H9 (cell line): ENCODE measurements around the gene TRIM17. TPM values are rescaled to one million over a fixed set of nuclear protein-coding genes. Genes with fewer than 3 reads are reported as not detected.

Experiments used
- DNase-seq: peaks from one replicate; pipeline ENCODE4 v3.0.0-alpha.2; 2017
- H2AFZ ChIP-seq: one replicate; pipeline ENCODE4 v1.6.1; 2013; ENCODE audit warnings: mild to moderate bottlenecking, low read length, control low read depth, moderate library complexity
- H2AK5ac ChIP-seq: 2 replicates; pipeline ENCODE4 v1.6.1; 2013; ENCODE audit warnings: low read length, control low read depth, mixed read lengths; ENCODE audit not compliant: insufficient read length
- H2BK120ac ChIP-seq: one replicate; pipeline ENCODE4 v1.6.1; 2013; ENCODE audit warnings: low read depth, mild to moderate bottlenecking, low read length, control low read depth, inconsistent platforms; ENCODE audit not compliant: poor library complexity, severe bottlenecking
- H2BK12ac ChIP-seq: 2 replicates; pipeline ENCODE4 v1.6.1; 2013; ENCODE audit warnings: low read length, control low read depth, mixed read lengths, low read depth; ENCODE audit not compliant: insufficient read length
- H2BK15ac ChIP-seq: 2 replicates; pipeline ENCODE4 v1.6.1; 2013; ENCODE audit warnings: low read depth, low read length, control low read depth
- H2BK20ac ChIP-seq: one replicate; pipeline ENCODE4 v1.6.1; 2013; ENCODE audit warnings: low read depth, mild to moderate bottlenecking, low read length, control low read depth, inconsistent platforms; ENCODE audit not compliant: poor library complexity, severe bottlenecking
- H2BK5ac ChIP-seq: 2 replicates; pipeline ENCODE4 v1.6.1; 2013; ENCODE audit warnings: low read length, control low read depth, mixed read lengths; ENCODE audit not compliant: insufficient read length
- H3K14ac ChIP-seq: 2 replicates; pipeline ENCODE4 v1.6.1; 2013; ENCODE audit warnings: low read length, control low read depth; ENCODE audit not compliant: insufficient read depth
- H3K18ac ChIP-seq: 2 replicates; pipeline ENCODE4 v1.6.1; 2013; ENCODE audit warnings: low read depth, mild to moderate bottlenecking, mixed read lengths, low read length, control low read depth; ENCODE audit not compliant: insufficient read length
- H3K23ac ChIP-seq: 2 replicates; pipeline ENCODE4 v1.6.1; 2013; ENCODE audit warnings: low read length, control low read depth, mixed read lengths, low read depth; ENCODE audit not compliant: insufficient read length
- H3K23me2 ChIP-seq: 2 replicates; pipeline ENCODE4 v1.6.1; 2013; ENCODE audit warnings: low read depth, mild to moderate bottlenecking, mixed read lengths, low read length, control low read depth; ENCODE audit not compliant: insufficient read length, poor library complexity, severe bottlenecking
- H3K27ac ChIP-seq: 2 replicates; pipeline ENCODE4 v1.5.1; 2013; ENCODE audit warnings: low read length, control low read depth, mixed read lengths, low read depth; ENCODE audit not compliant: insufficient read length
- H3K27me3 ChIP-seq: 2 replicates; pipeline ENCODE4 v1.6.1; 2013; ENCODE audit warnings: low read length, control low read depth, inconsistent platforms; ENCODE audit not compliant: insufficient read depth
- H3K4ac ChIP-seq: 2 replicates; pipeline ENCODE4 v1.6.1; 2013; ENCODE audit warnings: low read depth, mild to moderate bottlenecking, control low read depth, inconsistent platforms, low read length, moderate library complexity
- H3K4me1 ChIP-seq: 2 replicates; pipeline ENCODE4 v1.6.1; 2013; ENCODE audit warnings: low read length, control low read depth, inconsistent platforms; ENCODE audit not compliant: insufficient read depth
- H3K4me2 ChIP-seq: 2 replicates; pipeline ENCODE4 v1.6.1; 2013; ENCODE audit warnings: low read length, control low read depth, mixed read lengths; ENCODE audit not compliant: insufficient read length, insufficient read depth
- H3K56ac ChIP-seq: 2 replicates; pipeline ENCODE4 v1.6.1; 2013; ENCODE audit warnings: low read depth, mild to moderate bottlenecking, mixed read lengths, low read length, control low read depth; ENCODE audit not compliant: insufficient read length
- H3K79me1 ChIP-seq: 2 replicates; pipeline ENCODE4 v1.6.1; 2013; ENCODE audit warnings: low read depth, mild to moderate bottlenecking, moderate library complexity, low read length, control low read depth, inconsistent platforms; ENCODE audit not compliant: insufficient read depth, poor library complexity, severe bottlenecking
- H3K79me2 ChIP-seq: 2 replicates; pipeline ENCODE4 v1.6.1; 2013; ENCODE audit warnings: low read length, control low read depth, inconsistent platforms; ENCODE audit not compliant: insufficient read depth
- H3K9ac ChIP-seq: 2 replicates; pipeline ENCODE4 v1.6.1; 2013; ENCODE audit warnings: low read length, control low read depth, mixed read lengths; ENCODE audit not compliant: insufficient read length; ENCODE audit errors: extremely low read depth
- H3K9me3 ChIP-seq: one replicate; pipeline ENCODE4 v1.6.1; 2013; ENCODE audit warnings: low read depth, low read length, inconsistent platforms; ENCODE audit not compliant: control insufficient read depth
- H3T11ph ChIP-seq: one replicate; pipeline ENCODE4 v1.6.1; 2013; ENCODE audit warnings: mild to moderate bottlenecking, low read length, control low read depth, inconsistent platforms
- H4K20me1 ChIP-seq: one replicate; pipeline ENCODE4 v1.6.1; 2013; ENCODE audit not compliant: control insufficient read depth, insufficient read length, insufficient read depth
- H4K5ac ChIP-seq: 2 replicates; pipeline ENCODE4 v1.6.1; 2013; ENCODE audit warnings: low read depth, mild to moderate bottlenecking, mixed read lengths, low read length, control low read depth; ENCODE audit not compliant: insufficient read length
- H4K8ac ChIP-seq: replicated peaks from 2 replicates; pipeline ENCODE4 v1.6.1; 2013; ENCODE audit warnings: low read length, control low read depth, mixed read lengths, low read depth; ENCODE audit not compliant: insufficient read length
- H4K91ac ChIP-seq: 2 replicates; pipeline ENCODE4 v1.6.1; 2013; ENCODE audit warnings: low read depth, mild to moderate bottlenecking, moderate library complexity, mixed read lengths, low read length, control low read depth; ENCODE audit not compliant: insufficient read length
- H3K27ac Mint-ChIP-seq, 3 experiments: 2 replicates in 2 of 3; 3 replicates in 1 of 3; pipeline ENCODE4 v1.8.0; 2020 to 2021; ENCODE audit warnings: mixed read lengths in 3 of 3, mild to moderate bottlenecking in 1 of 3, moderate library complexity in 1 of 3
- H3K27me3 Mint-ChIP-seq: 2 replicates; pipeline ENCODE4 v1.8.0; 2021; ENCODE audit warnings: low read depth, mild to moderate bottlenecking, moderate library complexity, mixed read lengths
- H3K36me3 Mint-ChIP-seq, 3 experiments: 2 replicates in 2 of 3; 3 replicates in 1 of 3; pipeline ENCODE4 v1.8.0; 2020 to 2021; ENCODE audit warnings: low read depth in 3 of 3, mixed read lengths in 3 of 3; ENCODE audit not compliant: insufficient read depth in 1 of 3
- H3K4me1 Mint-ChIP-seq, 2 experiments: 2 replicates each; pipeline ENCODE4 v1.8.0; 2020; ENCODE audit warnings: mixed read lengths in 2 of 2
- H3K4me3 Mint-ChIP-seq, 2 experiments: 2 replicates in 1 of 2; 3 replicates in 1 of 2; pipeline ENCODE4 v1.8.0; 2020 to 2021; ENCODE audit warnings: mild to moderate bottlenecking in 2 of 2, mixed read lengths in 2 of 2, moderate library complexity in 1 of 2
- H3K9me3 Mint-ChIP-seq, 2 experiments: 2 replicates in 1 of 2; 3 replicates in 1 of 2; pipeline ENCODE4 v1.8.0; 2020; ENCODE audit warnings: mild to moderate bottlenecking in 2 of 2, mixed read lengths in 2 of 2, moderate library complexity in 1 of 2
- WGBS: extraction: QIAGEN DNeasy Blood & Tissue Kit; methylation state at CpG from one replicate; pipeline ENCODE4 v1.1.7; 2013; ENCODE audit warnings: missing lambda C conversion rate, low lambda C conversion rate, mixed read lengths; ENCODE audit not compliant: insufficient read length; ENCODE audit errors: extremely low coverage; 5-methylcytosine and 5-hydroxymethylcytosine counted together
- total RNA-seq: library from RNA; stranded (reverse); gene quantifications from 2 replicates; pipeline ENCODE4 v1.2.1, GENCODE V29; 2021
- TF ChIP-seq, protein P1 (sequence below): fragments of 200-600 bp; sonication (generic); conservative IDR thresholded peaks from 3 replicates; pipeline ENCODE4 v1.8.0; 2021; ENCODE audit warnings: antibody characterized with exemption, mild to moderate bottlenecking

The TRIM17 gene
- total RNA-seq, 1 experiment from 2014 or later, result 2.8 TPM

DNA sequence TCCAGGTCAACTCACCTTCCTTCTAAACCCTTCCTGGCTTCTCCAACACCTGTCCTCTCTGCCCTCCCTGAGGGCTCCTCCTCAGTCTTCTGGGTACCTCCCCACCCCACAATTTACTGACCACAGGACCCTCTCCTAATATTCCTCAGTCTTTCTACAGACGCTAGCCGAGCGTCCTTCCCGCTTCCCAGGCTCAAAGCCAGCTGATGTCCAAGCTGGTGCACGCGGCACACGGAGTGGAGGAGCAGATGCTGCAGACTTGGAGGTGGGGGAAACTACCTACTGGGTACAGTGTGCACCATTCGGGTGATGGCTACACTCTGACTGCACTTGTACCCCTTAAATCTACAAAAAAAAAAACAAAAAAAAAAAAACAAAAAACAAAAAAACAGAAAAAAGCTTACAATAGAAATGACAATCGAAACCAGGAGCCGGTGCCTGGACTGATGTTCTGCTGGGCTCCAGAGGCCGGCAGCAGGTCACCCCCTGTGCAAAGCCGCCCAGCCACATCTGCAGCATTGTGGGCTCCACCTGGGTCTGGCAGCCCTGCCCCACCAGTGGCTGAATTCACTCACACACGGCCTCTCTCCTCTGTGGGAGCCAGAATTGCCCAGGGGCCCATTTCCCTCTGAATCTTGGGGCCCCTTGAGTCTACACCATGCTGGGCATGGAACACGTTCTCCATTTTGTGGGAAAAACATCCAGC, 17.0 kb downstream of the TRIM17 start:
- H3K56ac ChIP-seq, result no peak overlapping the region
- no peaks in the 10 kb centered on the region for H3K9me3 Mint-ChIP-seq

More for the DNA sequence above, 17.0 kb downstream of the TRIM17 start:
- Histone ChIP-seq H3K79me1 (peaks cover 9% of the 10 kb centered on the region), H4K20me1 (peaks cover 2% of the 10 kb centered on the region), H3T11ph (no peak overlapping the region), H2AFZ (no peak overlapping the region), H3K23me2 (no peaks in the 10 kb centered on the region), H3K9me3 (no peaks in the 10 kb centered on the region), H3K23ac (no peak overlapping the region), H3K4ac (no peak overlapping the region), H4K8ac (no peak overlapping the region), H2BK5ac (no peak overlapping the region), H3K14ac (no peak overlapping the region), H3K27me3 (no peaks in the 10 kb centered on the region), H2BK20ac (no peak overlapping the region), H4K91ac (no peak overlapping the region), H3K4me2 (no peak overlapping the region), H3K27ac (no peak overlapping the region), H2BK12ac (no peak overlapping the region), H2BK15ac (no peak overlapping the region), H2BK120ac (no peak overlapping the region), H3K9ac (no peak overlapping the region), H3K18ac (no peak overlapping the region), H3K79me2 (peaks cover 12% of the 10 kb centered on the region; the same call in 1 of the 2 replicates), H4K5ac (no peak overlapping the region), H3K4me1 (no peaks in the 10 kb centered on the region), H2AK5ac (no peak overlapping the region)
- H3K27me3 Mint-ChIP-seq, result no peaks in the 10 kb centered on the region; the same call in 1 of the 2 replicates
- TF ChIP-seq, protein P1, sequence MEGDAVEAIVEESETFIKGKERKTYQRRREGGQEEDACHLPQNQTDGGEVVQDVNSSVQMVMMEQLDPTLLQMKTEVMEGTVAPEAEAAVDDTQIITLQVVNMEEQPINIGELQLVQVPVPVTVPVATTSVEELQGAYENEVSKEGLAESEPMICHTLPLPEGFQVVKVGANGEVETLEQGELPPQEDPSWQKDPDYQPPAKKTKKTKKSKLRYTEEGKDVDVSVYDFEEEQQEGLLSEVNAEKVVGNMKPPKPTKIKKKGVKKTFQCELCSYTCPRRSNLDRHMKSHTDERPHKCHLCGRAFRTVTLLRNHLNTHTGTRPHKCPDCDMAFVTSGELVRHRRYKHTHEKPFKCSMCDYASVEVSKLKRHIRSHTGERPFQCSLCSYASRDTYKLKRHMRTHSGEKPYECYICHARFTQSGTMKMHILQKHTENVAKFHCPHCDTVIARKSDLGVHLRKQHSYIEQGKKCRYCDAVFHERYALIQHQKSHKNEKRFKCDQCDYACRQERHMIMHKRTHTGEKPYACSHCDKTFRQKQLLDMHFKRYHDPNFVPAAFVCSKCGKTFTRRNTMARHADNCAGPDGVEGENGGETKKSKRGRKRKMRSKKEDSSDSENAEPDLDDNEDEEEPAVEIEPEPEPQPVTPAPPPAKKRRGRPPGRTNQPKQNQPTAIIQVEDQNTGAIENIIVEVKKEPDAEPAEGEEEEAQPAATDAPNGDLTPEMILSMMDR, result no peak
- no peak overlapping the region for H3K4me3 Mint-ChIP-seq
- H3K4me1 Mint-ChIP-seq, result peaks cover 2 to 8% of the 10 kb centered on the region in 2 experiments
- peak; percentile 16 for DNase-seq
- no CpG with 5 or more reads among the region's 14 CpGs for WGBS
- H3K36me3 Mint-ChIP-seq, result peaks cover 47 to 81% (median 76%) of the 10 kb centered on the region in 3 experiments
- H3K27ac Mint-ChIP-seq, result no peak overlapping the region; a peak in 1 of 7 replicates
